Activated naive CD8-positive, alpha-beta T cell (primary cell): ENCODE results near the gene PIEZO2.
"Not testable (repeated sequence)": the region's sequence is repeated elsewhere in the genome, so short reads cannot be mapped to it uniquely, and the experiment has no call there.

Experiments
- H3K27ac Mint-ChIP-seq: one replicate; pipeline ENCODE4 v1.8.0; 2021; ENCODE audit warnings: mixed read lengths
- H3K27me3 Mint-ChIP-seq: one replicate; pipeline ENCODE4 v1.8.0; 2021; ENCODE audit warnings: mixed read lengths
- H3K36me3 Mint-ChIP-seq: one replicate; pipeline ENCODE4 v1.8.0; 2021; ENCODE audit warnings: mixed read lengths
- H3K4me1 Mint-ChIP-seq: one replicate; pipeline ENCODE4 v1.8.0; 2021; ENCODE audit warnings: low read depth, mixed read lengths
- H3K4me3 Mint-ChIP-seq: one replicate; pipeline ENCODE4 v1.8.0; 2021; ENCODE audit warnings: mild to moderate bottlenecking, mixed read lengths
- H3K9me3 Mint-ChIP-seq: one replicate; pipeline ENCODE4 v1.8.0; 2021; ENCODE audit warnings: low read depth, mixed read lengths

PIEZO2 gene

DNA sequence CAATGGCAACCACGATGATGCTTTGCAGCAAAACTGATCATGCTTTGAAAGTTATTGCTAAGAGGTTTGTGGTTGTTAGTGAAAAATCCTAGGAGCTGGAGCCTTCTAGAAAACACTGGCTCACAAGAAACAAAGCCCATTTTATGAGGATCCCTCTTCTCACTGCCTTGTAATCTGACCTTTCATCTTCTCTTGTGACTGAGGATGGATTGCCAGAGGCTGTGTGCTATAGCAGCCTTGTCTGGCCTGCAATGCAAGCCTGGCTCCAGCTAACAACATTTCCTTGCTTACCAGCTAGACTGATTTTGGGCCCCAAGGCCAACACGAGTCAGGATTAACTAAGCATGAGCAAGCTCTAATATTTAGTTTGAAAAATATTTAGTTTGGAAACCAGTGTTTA is 13.1 kb downstream of the PIEZO2 start:
- Mint-ChIP-seq H3K36me3 (no peaks in the 10 kb centered on the region), H3K9me3 (no peaks in the 10 kb centered on the region), H3K4me3 (no peak overlapping the region), H3K27me3 (peaks cover 2% of the 10 kb centered on the region), H3K27ac (no peak overlapping the region), H3K4me1 (no peaks in the 10 kb centered on the region)

DNA sequence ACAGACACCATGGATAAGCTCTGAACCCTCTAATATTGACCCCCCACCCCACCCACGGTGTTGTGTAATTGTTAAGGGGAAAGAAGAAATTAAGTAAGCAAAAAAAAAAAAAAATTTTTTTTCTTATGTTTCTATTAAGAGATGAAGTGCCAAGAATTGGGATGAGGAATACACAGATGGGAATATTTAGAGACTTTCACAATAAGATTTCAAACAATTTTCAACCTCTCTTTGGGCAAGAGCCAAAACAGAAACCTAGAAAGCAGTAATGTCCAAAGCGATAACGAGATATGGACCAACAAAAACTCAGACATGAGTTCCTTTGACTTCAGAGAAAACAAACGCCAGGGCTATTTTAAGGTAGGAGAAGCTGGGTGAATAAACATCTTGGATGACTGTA is 14.4 kb downstream of the PIEZO2 start:
- no peaks in the 10 kb centered on the region for H3K4me1 Mint-ChIP-seq
- H3K4me3 Mint-ChIP-seq = no peak overlapping the region
- H3K27ac Mint-ChIP-seq = no peak overlapping the region
- no peaks in the 10 kb centered on the region for H3K36me3 Mint-ChIP-seq
- no peaks in the 10 kb centered on the region for H3K9me3 Mint-ChIP-seq
- no peaks in the 10 kb centered on the region for H3K27me3 Mint-ChIP-seq

- not testable (repeated sequence) for H3K4me1 Mint-ChIP-seq, H3K9me3 Mint-ChIP-seq, H3K27ac Mint-ChIP-seq, H3K36me3 Mint-ChIP-seq, H3K4me3 Mint-ChIP-seq, H3K27me3 Mint-ChIP-seq
Observed at GRCh38 chr18:11129059-11129458, 20.3 kb downstream of the PIEZO2 start.

DNA sequence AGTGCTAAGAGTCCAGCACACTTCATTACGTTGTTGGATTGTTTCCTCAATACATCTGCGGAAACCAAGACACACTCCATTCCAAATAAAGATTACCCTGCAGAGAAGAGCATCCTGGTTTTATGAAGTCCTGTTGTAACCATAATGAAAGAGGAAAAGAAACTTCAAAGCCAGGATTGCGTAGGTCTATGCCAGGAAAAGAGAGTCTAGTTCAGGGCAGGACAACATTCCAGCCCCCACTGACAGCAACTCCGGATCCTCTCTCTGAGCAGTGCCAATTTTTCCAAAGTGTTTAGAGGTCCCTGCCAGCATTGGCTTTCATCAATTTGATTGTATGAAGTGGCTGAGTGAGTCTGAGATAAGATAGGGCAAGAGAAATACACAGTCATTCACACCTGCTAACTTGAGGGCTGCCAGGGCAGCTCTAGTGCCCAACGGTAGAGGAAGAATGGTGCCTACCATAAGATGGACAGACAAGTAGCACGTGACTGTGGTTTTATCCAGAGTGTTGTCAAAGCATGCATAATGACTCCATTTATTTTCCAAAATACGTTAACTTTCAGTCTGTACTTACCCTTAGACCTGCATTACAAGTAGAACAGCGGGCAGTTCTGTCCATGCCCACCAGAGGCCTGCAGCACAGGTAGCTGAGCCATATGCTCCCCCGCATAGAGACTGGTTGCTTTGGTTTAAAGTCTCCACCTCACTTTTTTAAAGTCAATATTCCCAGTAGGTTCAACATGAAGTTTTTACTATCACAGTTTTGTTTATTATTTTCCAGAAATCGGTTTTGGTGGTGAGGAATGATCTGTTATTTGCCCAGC is 23.7 kb downstream of the PIEZO2 start:
- Mint-ChIP-seq H3K27ac (no peak overlapping the region), H3K4me3 (no peak overlapping the region), H3K36me3 (no peaks in the 10 kb centered on the region), H3K9me3 (peaks cover 6% of the 10 kb centered on the region), H3K4me1 (no peaks in the 10 kb centered on the region), H3K27me3 (no peaks in the 10 kb centered on the region)

DNA sequence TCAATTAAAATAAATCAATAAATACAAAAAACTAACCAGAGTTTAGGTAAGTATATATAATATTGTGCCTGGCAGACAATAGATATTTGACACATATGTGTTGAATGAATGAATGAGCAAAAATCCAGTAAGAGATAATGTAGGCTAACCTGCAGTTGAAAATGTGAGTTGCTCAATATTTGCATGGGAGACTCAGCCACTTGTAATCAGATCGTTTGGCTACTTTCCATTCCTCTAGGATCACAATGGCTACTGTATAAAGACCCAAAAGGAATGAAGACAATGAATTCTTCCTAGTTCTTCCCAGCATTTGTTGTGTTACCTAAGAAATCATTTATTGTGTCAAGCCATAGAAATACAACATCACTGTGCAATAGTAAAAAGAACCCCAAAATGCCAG is 25.3 kb downstream of the PIEZO2 start:
- Mint-ChIP-seq H3K4me1 (no peaks in the 10 kb centered on the region), H3K27ac (no peak overlapping the region), H3K36me3 (no peaks in the 10 kb centered on the region), H3K4me3 (no peak overlapping the region), H3K27me3 (no peaks in the 10 kb centered on the region), H3K9me3 (peaks cover 6% of the 10 kb centered on the region)

- Mint-ChIP-seq H3K27me3 (no peaks in the 10 kb centered on the region), H3K4me1 (no peaks in the 10 kb centered on the region), H3K4me3 (no peak overlapping the region), H3K9me3 (no peaks in the 10 kb centered on the region), H3K36me3 (no peaks in the 10 kb centered on the region), H3K27ac (no peak overlapping the region)
Observed at GRCh38 chr18:11121443-11121849, 27.9 kb downstream of the PIEZO2 start.

GRCh38 chr18:11119959-11120587 is 29.3 kb downstream of the PIEZO2 start:
- no peaks in the 10 kb centered on the region for H3K27me3 Mint-ChIP-seq
- no peaks in the 10 kb centered on the region for H3K4me1 Mint-ChIP-seq
- no peaks in the 10 kb centered on the region for H3K36me3 Mint-ChIP-seq
- H3K9me3 Mint-ChIP-seq = no peaks in the 10 kb centered on the region
- H3K4me3 Mint-ChIP-seq = no peak overlapping the region
- H3K27ac Mint-ChIP-seq = no peak overlapping the region

DNA sequence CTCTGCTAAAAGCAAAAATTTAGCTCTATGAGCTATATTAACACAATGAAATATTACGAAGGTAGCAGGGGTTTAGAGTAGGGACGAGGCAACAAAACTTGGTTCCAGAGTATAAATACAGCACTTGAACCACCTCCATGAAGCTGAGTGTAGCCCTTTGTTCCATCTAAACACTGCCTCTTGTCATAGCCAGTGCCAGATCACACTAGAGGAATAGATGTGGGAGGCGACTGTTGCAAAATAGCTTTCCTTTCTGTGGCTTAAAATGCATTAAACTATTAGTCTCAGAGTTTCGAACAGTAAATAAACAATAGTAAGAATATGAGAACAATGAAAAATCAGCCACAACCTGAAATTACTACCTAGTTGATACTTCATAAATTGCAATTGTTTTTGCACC is 29.8 kb downstream of the PIEZO2 start:
- Mint-ChIP-seq H3K36me3 (no peaks in the 10 kb centered on the region), H3K4me3 (no peak overlapping the region), H3K9me3 (no peaks in the 10 kb centered on the region), H3K4me1 (no peaks in the 10 kb centered on the region), H3K27me3 (no peaks in the 10 kb centered on the region), H3K27ac (no peak overlapping the region)

DNA sequence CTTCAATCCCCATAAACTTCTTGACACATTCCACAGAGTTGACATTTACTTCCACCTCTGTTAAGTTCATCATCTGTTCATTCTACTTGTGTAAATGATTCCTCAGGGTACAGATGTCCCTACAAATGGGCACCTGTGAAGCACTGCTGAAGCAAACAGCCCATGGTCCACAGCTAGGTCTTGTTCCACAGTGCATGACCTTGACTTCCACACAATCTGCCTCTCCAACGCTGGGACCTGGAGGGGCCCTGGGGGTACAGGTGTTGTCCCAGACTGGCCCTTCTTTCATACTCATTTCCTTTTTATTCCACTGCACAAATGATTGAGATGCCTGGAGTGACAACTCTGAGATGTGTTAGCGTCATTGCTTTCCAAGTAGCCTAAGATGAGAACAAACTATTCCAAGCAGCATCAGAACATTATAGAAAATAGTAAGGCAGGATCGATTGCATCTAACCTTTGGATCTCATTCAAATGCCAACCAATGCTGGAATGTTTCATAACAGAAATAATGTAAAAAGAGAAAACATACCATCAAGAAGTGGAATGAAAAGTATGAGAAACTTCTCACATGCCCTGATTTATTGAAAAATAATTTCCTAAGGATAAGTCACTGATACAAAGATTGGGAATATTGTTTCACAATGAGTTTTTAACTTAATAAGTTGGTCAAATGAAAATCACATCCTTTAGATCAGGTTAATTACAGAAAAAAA is 31.2 kb downstream of the PIEZO2 start:
- Mint-ChIP-seq H3K4me1 (no peaks in the 10 kb centered on the region), H3K4me3 (no peak overlapping the region), H3K36me3 (no peaks in the 10 kb centered on the region), H3K9me3 (no peaks in the 10 kb centered on the region), H3K27ac (no peak overlapping the region), H3K27me3 (no peaks in the 10 kb centered on the region)

DNA sequence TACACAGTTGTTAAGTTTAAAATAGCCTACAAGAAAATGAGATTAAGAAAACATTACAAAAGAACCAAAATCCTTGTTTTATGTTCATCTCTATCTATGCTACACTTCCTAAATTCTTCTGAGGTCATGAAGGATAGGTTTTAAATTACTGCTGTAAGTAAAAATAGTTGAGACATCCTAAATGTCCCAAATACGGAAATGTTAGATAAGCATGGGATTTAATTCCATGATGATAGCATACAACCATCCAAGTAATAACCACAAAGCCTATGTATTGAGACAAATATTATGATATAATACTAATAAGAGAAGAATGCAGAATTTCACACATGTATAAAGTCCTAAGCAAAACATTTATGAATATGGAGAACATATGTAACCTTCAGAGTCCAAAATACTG is 34.1 kb downstream of the PIEZO2 start:
- Mint-ChIP-seq H3K4me3 (no peak overlapping the region), H3K4me1 (no peaks in the 10 kb centered on the region), H3K36me3 (no peaks in the 10 kb centered on the region), H3K27me3 (no peaks in the 10 kb centered on the region), H3K9me3 (no peaks in the 10 kb centered on the region), H3K27ac (no peak overlapping the region)

- Mint-ChIP-seq H3K4me3 (no peak overlapping the region), H3K4me1 (no peaks in the 10 kb centered on the region), H3K27me3 (no peaks in the 10 kb centered on the region), H3K9me3 (no peaks in the 10 kb centered on the region), H3K36me3 (no peaks in the 10 kb centered on the region), H3K27ac (no peak overlapping the region)
Observed at GRCh38 chr18:11114653-11115052, 34.7 kb downstream of the PIEZO2 start.

DNA sequence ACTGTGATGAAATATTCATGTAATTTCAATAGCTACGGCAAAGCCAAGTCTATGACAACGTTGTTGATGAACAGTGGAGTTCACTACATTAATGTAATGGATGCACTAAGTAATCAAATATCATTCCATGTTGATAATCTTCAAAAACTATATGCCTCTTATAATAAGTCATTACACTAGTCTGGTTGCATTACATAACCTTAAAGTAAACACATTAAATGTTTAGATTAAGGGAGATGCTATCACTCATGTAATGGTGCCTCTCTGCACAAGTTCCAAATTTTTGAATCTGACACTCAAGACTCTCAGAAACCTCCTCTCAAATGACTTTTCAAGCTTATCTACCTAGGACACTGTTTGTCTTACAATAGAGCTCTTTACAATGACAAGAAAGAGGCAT is 35.4 kb downstream of the PIEZO2 start:
- Mint-ChIP-seq H3K4me3 (no peak overlapping the region), H3K4me1 (no peaks in the 10 kb centered on the region), H3K36me3 (no peaks in the 10 kb centered on the region), H3K27me3 (no peaks in the 10 kb centered on the region), H3K9me3 (no peaks in the 10 kb centered on the region), H3K27ac (no peak overlapping the region)

- H3K27me3 Mint-ChIP-seq = no peaks in the 10 kb centered on the region
- no peaks in the 10 kb centered on the region for H3K4me1 Mint-ChIP-seq
- no peak overlapping the region for H3K4me3 Mint-ChIP-seq
- no peaks in the 10 kb centered on the region for H3K36me3 Mint-ChIP-seq
- no peaks in the 10 kb centered on the region for H3K9me3 Mint-ChIP-seq
- no peak overlapping the region for H3K27ac Mint-ChIP-seq
Observed at GRCh38 chr18:11113046-11113548, 36.3 kb downstream of the PIEZO2 start.

DNA sequence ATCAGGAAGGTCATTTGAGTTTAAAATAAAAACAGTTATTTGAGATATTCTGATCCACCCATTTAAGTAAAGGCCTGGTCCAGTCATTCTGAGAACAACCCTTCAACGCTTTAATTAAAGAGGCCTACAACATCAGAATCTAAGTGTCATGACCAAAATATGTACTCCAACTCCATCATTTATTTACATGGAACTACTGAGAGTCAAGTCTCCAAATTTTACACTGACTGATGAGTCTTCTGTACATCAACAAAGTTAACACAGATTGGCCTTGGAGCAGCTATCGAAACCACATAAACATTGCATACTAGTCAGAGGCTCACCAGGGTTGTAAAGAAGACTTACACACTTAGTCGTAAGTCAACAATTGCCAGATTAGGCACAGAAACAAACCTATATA is 37.1 kb downstream of the PIEZO2 start:
- Mint-ChIP-seq H3K9me3 (no peaks in the 10 kb centered on the region), H3K36me3 (no peaks in the 10 kb centered on the region), H3K27me3 (no peaks in the 10 kb centered on the region), H3K4me3 (no peak overlapping the region), H3K4me1 (no peaks in the 10 kb centered on the region), H3K27ac (no peak overlapping the region)

DNA sequence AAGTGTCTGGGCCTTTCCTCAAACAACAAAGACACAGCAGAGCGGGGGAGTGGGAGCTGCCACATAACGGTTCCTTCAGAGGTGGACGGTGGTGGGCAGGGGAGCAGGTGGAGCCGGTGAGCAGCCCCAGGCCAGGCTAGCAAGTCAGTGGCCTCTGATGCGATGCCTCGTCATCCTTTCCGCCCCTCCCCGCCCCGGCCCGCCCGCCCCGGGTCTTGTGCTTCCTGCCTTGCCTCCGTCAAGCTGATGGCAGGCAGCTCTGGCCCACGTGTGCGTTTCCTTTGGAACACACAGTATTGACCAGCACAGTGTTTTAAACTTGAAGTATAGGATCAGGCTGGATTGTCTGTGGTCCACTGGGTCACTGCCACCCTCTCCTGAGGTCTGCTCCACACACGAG is 38.9 kb downstream of the PIEZO2 start:
- Mint-ChIP-seq H3K27ac (no peak overlapping the region), H3K27me3 (no peaks in the 10 kb centered on the region), H3K9me3 (no peaks in the 10 kb centered on the region), H3K4me1 (no peaks in the 10 kb centered on the region), H3K36me3 (no peaks in the 10 kb centered on the region), H3K4me3 (no peak overlapping the region)
